Endothelial cell of umbilical vein (primary cell): Measurements from ENCODE around the gene DCAF10. TPM values are rescaled to one million over a fixed set of nuclear protein-coding genes. Genes with fewer than 3 reads are reported as not detected.
"Not testable (repeated sequence)": the region's sequence is repeated elsewhere in the genome, so short reads cannot be mapped to it uniquely, and the experiment has no call there.

Experiments used
- BruUV-seq: library from RNA; stranded (reverse); fragments of 400-500 nt; replicated peaks from 2 replicates; lab custom pipeline; 2021; lab: Mats Ljungman, UMichigan
- CTCF ChIA-PET: fragments of 300-600, 350-600 bp; sonication (Branson Sonifier 250); formaldehyde crosslinking; loops from one replicate; lab custom pipeline; 2021; ENCODE audit warnings: antibody characterized with exemption, inconsistent platforms; lab: Charles Lee
- POLR2A ChIA-PET: fragments of 300-600, 350-600 bp; sonication (Branson Sonifier 250); formaldehyde crosslinking; loops from one replicate; lab custom pipeline; 2021; ENCODE audit warnings: antibody characterized with exemption, inconsistent platforms; lab: Charles Lee
- DNase-seq: peaks from one replicate; pipeline ENCODE4 v3.0.0-alpha.2; 2011; ENCODE audit warnings: low read depth, low spot score
- FAIRE-seq: peaks from 2 replicates; lab custom pipeline; 2011; peaks lifted over from hg19 to GRCh38; lab: Jason Lieb, UNC
- H2AFZ ChIP-seq: 2 replicates; pipeline ENCODE4 v1.6.0; 2012; ENCODE audit warnings: low read depth, low read length, control low read depth, inconsistent platforms
- H3K27ac ChIP-seq: 2 replicates; pipeline ENCODE4 v1.5.1; 2011; ENCODE audit warnings: low read depth, mild to moderate bottlenecking, control low read depth, low read length, moderate library complexity; ENCODE audit not compliant: insufficient read depth
- H3K27me3 ChIP-seq, 2 experiments: 2 replicates each; pipeline versions ENCODE4 v1.6.0 to v1.6.1; 2011; ENCODE audit warnings: low read length in 2 of 2, mixed read lengths in 1 of 2; ENCODE audit not compliant: control insufficient read depth in 2 of 2, insufficient read depth in 2 of 2
- H3K36me3 ChIP-seq, 2 experiments: 2 replicates in 1 of 2; 3 replicates in 1 of 2; pipeline ENCODE4 v1.5.1; 2011; ENCODE audit warnings: low read length in 2 of 2, mild to moderate bottlenecking in 1 of 2, moderate library complexity in 1 of 2; ENCODE audit not compliant: control insufficient read depth in 2 of 2, insufficient read depth in 2 of 2; ENCODE audit errors: extremely low read depth in 1 of 2
- H3K4me1 ChIP-seq: 3 replicates; pipeline ENCODE4 v1.5.1; 2011; ENCODE audit warnings: mild to moderate bottlenecking, low read length; ENCODE audit not compliant: control insufficient read depth, insufficient read depth; ENCODE audit errors: extremely low read depth
- H3K4me2 ChIP-seq: 2 replicates; pipeline ENCODE4 v1.6.1; 2011; ENCODE audit warnings: low read length, control low read depth, mixed read lengths; ENCODE audit not compliant: insufficient read depth
- H3K4me3 ChIP-seq, 3 experiments: fragments of 200-600 bp in 1 of 3; sonication (generic), shearing (Covaris generic) in 1 of 3; replicated peaks in 1 of 3; 2 replicates each; pipeline ENCODE4 v1.5.1; 2011 to 2016; ENCODE audit warnings: control low read depth in 3 of 3, low read length in 3 of 3, mild to moderate bottlenecking in 2 of 3, inconsistent platforms in 1 of 3, low read depth in 1 of 3, moderate library complexity in 1 of 3; ENCODE audit not compliant: insufficient read depth in 1 of 3
- H3K79me2 ChIP-seq: 2 replicates; pipeline ENCODE4 v1.6.0; 2012; ENCODE audit warnings: low read length, inconsistent platforms; ENCODE audit not compliant: control insufficient read depth, insufficient read depth
- H3K9ac ChIP-seq: replicated peaks from 2 replicates; pipeline ENCODE3; 2011; ENCODE audit warnings: low read length, control low read depth; ENCODE audit not compliant: insufficient read depth; ENCODE audit errors: extremely low read depth
- H3K9me1 ChIP-seq: replicated peaks from 3 replicates; pipeline ENCODE4 v1.6.0; 2011; ENCODE audit warnings: mild to moderate bottlenecking, low read length; ENCODE audit not compliant: control insufficient read depth, insufficient read depth; ENCODE audit errors: extremely low read depth
- H3K9me3 ChIP-seq: replicated peaks from 2 replicates; pipeline ENCODE4 v1.5.1; 2012; ENCODE audit warnings: low read length, inconsistent platforms; ENCODE audit not compliant: control insufficient read depth, insufficient read depth
- H4K20me1 ChIP-seq: replicated peaks from 2 replicates; pipeline ENCODE3; 2011; ENCODE audit warnings: mild to moderate bottlenecking, low read length; ENCODE audit not compliant: control insufficient read depth, insufficient read depth; ENCODE audit errors: extremely low read depth
- GATA2 ChIP-seq: IDR thresholded peaks from 2 replicates; pipeline ENCODE4 v1.7.0; 2011; ENCODE audit warnings: low read depth, mild to moderate bottlenecking, moderate library complexity, mixed read lengths, low read length; ENCODE audit not compliant: insufficient read length, insufficient read depth
- JUN ChIP-seq: IDR thresholded peaks from 2 replicates; pipeline ENCODE4 v1.6.1; 2011; ENCODE audit warnings: borderline replicate concordance, low read depth; ENCODE audit not compliant: insufficient read length, insufficient read depth
- POLR2A ChIP-seq: IDR thresholded peaks from 2 replicates; pipeline ENCODE4 v1.6.1; 2012; ENCODE audit warnings: low read depth, mild to moderate bottlenecking, control low read depth, low read length
- dilution Hi-C: fragments of 300-500 bp; cut with MboI; formaldehyde crosslinking; loops from one replicate; pipeline ENCODE4 v1.15.0; 2019; ENCODE audit warnings: low sequenced_read_pairs; ENCODE audit not compliant: extremely low pct_ligation_motif_present
- intact Hi-C: fragments of 100-400 bp; cut with micrococcal nuclease; formaldehyde crosslinking; loops from one replicate; pipeline ENCODE4 v1.10.0; 2022
- polyA plus RNA-seq, 4 experiments: library from polyadenylated mRNA; depleted of rRNA in 3 of 4; stranded (reverse) in 3 of 4; unstranded in 1 of 4; fragments of >200 nt; gene quantifications; 2 replicates each; pipeline versions ENCODE4 v1.2.1 to v1.2.3, GENCODE V29; 2011 to 2012; ENCODE audit warnings: missing spikeins in 1 of 4
- total RNA-seq: library from RNA; stranded (reverse); gene quantifications from 2 replicates; pipeline ENCODE4 v1.2.3, GENCODE V29; 2021

The DCAF10 gene
- total and polyA plus RNA-seq, 2 donors (not counting 3 experiments of a cell fraction or from before 2014, with no cell fraction given), result 13.1 to 21.5 TPM

- DNase-seq, result no peak
- no peak overlapping the region for H3K27ac ChIP-seq
Measured at GRCh38 chr9:37761511-37761910, 39.1 kb upstream of the DCAF10 start.

GRCh38 chr9:37765263-37765662, 35.3 kb upstream of the DCAF10 start:
- H3K27me3 ChIP-seq, FAIRE-seq, CTCF ChIA-PET, DNase-seq, intact Hi-C loops, H4K20me1 ChIP-seq, H3K4me3 ChIP-seq, BruUV-seq, H2AFZ ChIP-seq, H3K9me1 ChIP-seq, H3K9ac ChIP-seq, H3K27ac ChIP-seq, POLR2A ChIA-PET, H3K4me2 ChIP-seq, H3K4me1 ChIP-seq, H3K9me3 ChIP-seq, H3K36me3 ChIP-seq, H3K79me2 ChIP-seq, dilution Hi-C loops: not testable (repeated sequence)

More at GRCh38 chr9:37761511-37761910, 39.1 kb upstream of the DCAF10 start:
- H3K4me3 ChIP-seq, result no peak overlapping the region
- H3K9me3 ChIP-seq, result no peaks in the 10 kb centered on the region
- H4K20me1 ChIP-seq, result no peaks in the 10 kb centered on the region
- dilution Hi-C loops, result no loop called here
- CTCF ChIA-PET, result no interaction called here
- H3K79me2 ChIP-seq, result no peaks in the 10 kb centered on the region
- no peak overlapping the region for H3K4me2 ChIP-seq
- intact Hi-C loops, result no loop called here
- no peak overlapping the region for H3K9ac ChIP-seq
- H3K4me1 ChIP-seq, result no peaks in the 10 kb centered on the region
- POLR2A ChIA-PET, result no interaction called here
- no peaks in the 10 kb centered on the region for H3K27me3 ChIP-seq
- FAIRE-seq, result no peak
- no peak overlapping the region for H2AFZ ChIP-seq
- BruUV-seq, result no TSS peak
- no peak for TF ChIP-seq POLR2A
- no peak for TF ChIP-seq GATA2
- no peak for TF ChIP-seq JUN
- H3K9me1 ChIP-seq, result no peaks in the 10 kb centered on the region
- no peaks in the 10 kb centered on the region for H3K36me3 ChIP-seq
